ENCODE data around the gene MUC5B. TPM values are rescaled to one million over a fixed set of nuclear protein-coding genes. Genes with fewer than 3 reads are reported as not detected.

The MUC5B gene
- total RNA-seq, 1 donor from 2014 or later: not detected

GRCh38 chr11:1218256-1218787 lies 4.5 kb upstream of the MUC5B start:
- TF ChIP-seq EZH2 (IDR thresholded peaks at IDR 0.05; ENCODE audit: insufficient read depth, low read length): no peak
- no peak for TF ChIP-seq CTCF (IDR thresholded peaks at IDR 0.05; ENCODE audit: insufficient read depth, low read depth, low read length)
- Mint-ChIP-seq H3K27ac (ENCODE audit: unreplicated experiment) (no peak overlapping the region), H3K4me1 (ENCODE audit: low read depth, unreplicated experiment) (no peaks in the 10 kb centered on the region), H3K27me3 (ENCODE audit: low read depth, unreplicated experiment) (peaks cover 38% of the 10 kb centered on the region), H3K36me3 (ENCODE audit: low read depth, unreplicated experiment) (no peaks in the 10 kb centered on the region), H3K4me3 (ENCODE audit: unreplicated experiment) (no peak overlapping the region), H3K9me3 (ENCODE audit: unreplicated experiment) (peaks cover 7% of the 10 kb centered on the region)
- no peak overlapping the region for H3K27ac ChIP-seq (ENCODE audit: low read depth, low read length)
- H3K4me1 ChIP-seq (ENCODE audit: insufficient read depth, low read length): no peaks in the 10 kb centered on the region
- H4K20me1 ChIP-seq (ENCODE audit: insufficient read depth, low read length): no peaks in the 10 kb centered on the region
- H3K36me3 ChIP-seq (ENCODE audit: insufficient read depth, low read length): no peaks in the 10 kb centered on the region
- H3K9ac ChIP-seq (ENCODE audit: low read length): no peak overlapping the region
- H3K27me3 ChIP-seq (ENCODE audit: insufficient read depth, low read length): peaks cover 3% of the 10 kb centered on the region
- H3K79me2 ChIP-seq (ENCODE audit: insufficient read depth, low read length): no peaks in the 10 kb centered on the region
- no peak overlapping the region for H3K4me3 ChIP-seq (ENCODE audit: insufficient read depth, low read depth, low read length)
- FAIRE-seq (no peak), DNase-seq (ENCODE audit: low read depth) (no peak)
- no peaks in the 10 kb centered on the region for H3K9me3 ChIP-seq (ENCODE audit: insufficient read depth, low read depth, low read length)
- no peak overlapping the region for H3K4me2 ChIP-seq (ENCODE audit: low read length)
- no peak overlapping the region for H2AFZ ChIP-seq (ENCODE audit: low read depth, low read length)

- no peaks in the 10 kb centered on the region for H3K79me2 ChIP-seq (ENCODE audit: insufficient read depth, low read length)
- peaks cover 3% of the 10 kb centered on the region for H3K27me3 ChIP-seq (ENCODE audit: insufficient read depth, low read length)
- H3K27me3 Mint-ChIP-seq (ENCODE audit: low read depth, unreplicated experiment): peaks cover 37% of the 10 kb centered on the region
- H3K36me3 ChIP-seq (ENCODE audit: insufficient read depth, low read length): no peaks in the 10 kb centered on the region
- no peak overlapping the region for H3K4me3 Mint-ChIP-seq (ENCODE audit: unreplicated experiment)
- TF ChIP-seq EZH2 (IDR thresholded peaks at IDR 0.05; ENCODE audit: insufficient read depth, low read length) (no peak), CTCF (IDR thresholded peaks at IDR 0.05; ENCODE audit: insufficient read depth, low read depth, low read length) (no peak)
- no peaks in the 10 kb centered on the region for H3K4me1 Mint-ChIP-seq (ENCODE audit: low read depth, unreplicated experiment)
- H3K27ac Mint-ChIP-seq (ENCODE audit: unreplicated experiment): no peak overlapping the region
- no peaks in the 10 kb centered on the region for H4K20me1 ChIP-seq (ENCODE audit: insufficient read depth, low read length)
- no peaks in the 10 kb centered on the region for H3K4me1 ChIP-seq (ENCODE audit: insufficient read depth, low read length)
- peaks cover 6% of the 10 kb centered on the region for H3K9me3 Mint-ChIP-seq (ENCODE audit: unreplicated experiment)
- no peak for FAIRE-seq
- H3K9me3 ChIP-seq (ENCODE audit: insufficient read depth, low read depth, low read length): no peaks in the 10 kb centered on the region
- H3K4me3 ChIP-seq (ENCODE audit: insufficient read depth, low read depth, low read length): no peak overlapping the region
- DNase-seq (ENCODE audit: low read depth): no peak
- no peak overlapping the region for H3K9ac ChIP-seq (ENCODE audit: low read length)
- H2AFZ ChIP-seq (ENCODE audit: low read depth, low read length): no peak overlapping the region
- no peak overlapping the region for H3K4me2 ChIP-seq (ENCODE audit: low read length)
- no peaks in the 10 kb centered on the region for H3K36me3 Mint-ChIP-seq (ENCODE audit: low read depth, unreplicated experiment)
- no peak overlapping the region for H3K27ac ChIP-seq (ENCODE audit: low read depth, low read length)
Observed at GRCh38 chr11:1218788-1219445, 3.9 kb upstream of the MUC5B start.

GRCh38 chr11:1219446-1219833 lies 3.4 kb upstream of the MUC5B start:
- DNase-seq (ENCODE audit: low read depth) (no peak), FAIRE-seq (no peak)
- Mint-ChIP-seq H3K36me3 (ENCODE audit: low read depth, unreplicated experiment) (no peaks in the 10 kb centered on the region), H3K4me1 (ENCODE audit: low read depth, unreplicated experiment) (no peaks in the 10 kb centered on the region), H3K4me3 (ENCODE audit: unreplicated experiment) (no peak overlapping the region), H3K27me3 (ENCODE audit: low read depth, unreplicated experiment) (peaks cover 33% of the 10 kb centered on the region), H3K27ac (ENCODE audit: unreplicated experiment) (no peak overlapping the region), H3K9me3 (ENCODE audit: unreplicated experiment) (peaks cover 3% of the 10 kb centered on the region)
- no peak overlapping the region for H2AFZ ChIP-seq (ENCODE audit: low read depth, low read length)
- no peak overlapping the region for H3K4me3 ChIP-seq (ENCODE audit: insufficient read depth, low read depth, low read length)
- no peaks in the 10 kb centered on the region for H3K36me3 ChIP-seq (ENCODE audit: insufficient read depth, low read length)
- H3K4me1 ChIP-seq (ENCODE audit: insufficient read depth, low read length): no peaks in the 10 kb centered on the region
- no peaks in the 10 kb centered on the region for H3K79me2 ChIP-seq (ENCODE audit: insufficient read depth, low read length)
- no peaks in the 10 kb centered on the region for H4K20me1 ChIP-seq (ENCODE audit: insufficient read depth, low read length)
- H3K27me3 ChIP-seq (ENCODE audit: insufficient read depth, low read length): peaks cover 3% of the 10 kb centered on the region
- TF ChIP-seq EZH2 (IDR thresholded peaks at IDR 0.05; ENCODE audit: insufficient read depth, low read length): no peak
- no peak for TF ChIP-seq CTCF (IDR thresholded peaks at IDR 0.05; ENCODE audit: insufficient read depth, low read depth, low read length)
- no peak overlapping the region for H3K4me2 ChIP-seq (ENCODE audit: low read length)
- no peak overlapping the region for H3K27ac ChIP-seq (ENCODE audit: low read depth, low read length)
- no peaks in the 10 kb centered on the region for H3K9me3 ChIP-seq (ENCODE audit: insufficient read depth, low read depth, low read length)
- H3K9ac ChIP-seq (ENCODE audit: low read length): no peak overlapping the region

All from astrocyte (in vitro differentiated cells and primary cell).